Astrocyte of the spinal cord (primary cell): ENCODE results near the gene EXD3.
"Not testable (repeated sequence)": the region's sequence is repeated elsewhere in the genome, so short reads cannot be mapped to it uniquely, and the experiment has no call there.

Source experiments
- DNase-seq: peaks from one replicate; pipeline ENCODE4 v3.0.0; 2011; ENCODE audit warnings: low read depth, low spot score
- H3K4me3 ChIP-seq: 2 replicates; pipeline ENCODE4 v1.5.1; 2011; ENCODE audit warnings: low read depth, mild to moderate bottlenecking, low read length, moderate library complexity
- CTCF ChIP-seq: IDR thresholded peaks from 2 replicates; pipeline ENCODE4 v1.5.1; 2012; ENCODE audit warnings: low read depth, mild to moderate bottlenecking, low read length, inconsistent platforms
- in situ Hi-C: cut with HindIII; loops from 2 replicates; pipeline ENCODE4 v1.10.0; 2017; ENCODE audit warnings: low sequenced_read_pairs

EXD3 gene

GRCh38 chr9:137348769-137349470, 74.0 kb downstream of the EXD3 start:
- DNase-seq: no peak
- H3K4me3 ChIP-seq: no peak overlapping the region
- in situ Hi-C loops: no loop called here
- TF ChIP-seq CTCF: no peak

GRCh38 chr9:137347928-137348327, 75.0 kb downstream of the EXD3 start:
- in situ Hi-C loops: no loop called here
- DNase-seq: no peak
- H3K4me3 ChIP-seq: no peak overlapping the region
- no peak for TF ChIP-seq CTCF

- no peak for DNase-seq
- TF ChIP-seq CTCF: no peak
- no peak overlapping the region for H3K4me3 ChIP-seq
- in situ Hi-C loops: no loop called here
These were observed 80.5 kb downstream of the EXD3 start for GRCh38 chr9:137342482-137342881.

- DNase-seq: no peak
- no peak for TF ChIP-seq CTCF
- no peak overlapping the region for H3K4me3 ChIP-seq
- in situ Hi-C loops: no loop called here
These were observed 81.7 kb downstream of the EXD3 start for GRCh38 chr9:137341227-137341626.

GRCh38 chr9:137339908-137340462, 83.0 kb downstream of the EXD3 start:
- in situ Hi-C loops, DNase-seq, H3K4me3 ChIP-seq: not testable (repeated sequence)

- DNase-seq: no peak
- no peak overlapping the region for H3K4me3 ChIP-seq
- in situ Hi-C loops: no loop called here
- TF ChIP-seq CTCF: no peak
These were observed 83.7 kb downstream of the EXD3 start for GRCh38 chr9:137339045-137339907.

- DNase-seq: no peak
- TF ChIP-seq CTCF: no peak
- in situ Hi-C loops: no loop called here
- no peak overlapping the region for H3K4me3 ChIP-seq
These were observed 86.2 kb downstream of the EXD3 start for GRCh38 chr9:137336735-137337134.
